BLaER1 treated with 17β-estradiol and CSF1 and Interleukin-3, amounts not matched to agents 10 nM and 100 nM (cell line): ENCODE measurements around the gene ATRAID.

Source experiments
- H3K27ac ChIP-seq, 11 experiments: shearing (Covaris generic); formaldehyde crosslinking; 2 replicates each; pipeline ENCODE4 v1.8.1; 2022
- H3K27me3 ChIP-seq, 11 experiments: shearing (Covaris generic); formaldehyde crosslinking; 2 replicates each; pipeline ENCODE4 v1.8.1; 2022
- H3K36me3 ChIP-seq, 11 experiments: shearing (Covaris generic); formaldehyde crosslinking; 2 replicates each; pipeline ENCODE4 v1.8.1; 2022
- H3K4me1 ChIP-seq, 10 experiments: shearing (Covaris generic); formaldehyde crosslinking; 2 replicates each; pipeline ENCODE4 v1.8.1; 2022
- H3K4me2 ChIP-seq, 11 experiments: shearing (Covaris generic); formaldehyde crosslinking; 2 replicates each; pipeline ENCODE4 v1.8.1; 2022
- H3K4me3 ChIP-seq, 10 experiments: shearing (Covaris generic); formaldehyde crosslinking; 2 replicates each; pipeline ENCODE4 v1.8.1; 2022
- H3K9ac ChIP-seq, 11 experiments: shearing (Covaris generic); formaldehyde crosslinking; 2 replicates each; pipeline ENCODE4 v1.8.1; 2022
- H3K9me3 ChIP-seq, 11 experiments: shearing (Covaris generic); formaldehyde crosslinking; replicated peaks in 1 of 11; 2 replicates each; pipeline ENCODE4 v1.8.1; 2022
- H4K20me1 ChIP-seq, 11 experiments: shearing (Covaris generic); formaldehyde crosslinking; 2 replicates each; pipeline ENCODE4 v1.8.1; 2022
- Cebpa-rat ChIP-seq, 11 experiments: shearing (Covaris generic); IDR thresholded peaks; 2 replicates each; pipeline ENCODE4 v1.8.1; 2022

ATRAID gene

GRCh38 chr2:27204566-27204965, 7.3 kb upstream of the ATRAID start:
- Histone ChIP-seq H3K36me3 (peaks cover 89 to 100% (median 98%) of the 10 kb centered on the region in 11 experiments), H3K9me3 (no peaks in the 10 kb centered on the region)
- no peak for TF ChIP-seq Cebpa-rat (IDR thresholded peaks at IDR 0.05)

GRCh38 chr2:27205206-27205605, 6.6 kb upstream of the ATRAID start:
- H3K4me2 ChIP-seq = no peak overlapping the region
- H3K4me3 ChIP-seq = no peak overlapping the region
- no peaks in the 10 kb centered on the region for H3K9me3 ChIP-seq
- no peaks in the 10 kb centered on the region for H3K27me3 ChIP-seq
- no peak overlapping the region for H3K27ac ChIP-seq
- no peak overlapping the region for H3K9ac ChIP-seq
- H3K36me3 ChIP-seq = peaks cover 83 to 100% (median 96%) of the 10 kb centered on the region in 11 experiments
- peaks cover 12 to 42% (median 19%) of the 10 kb centered on the region in 10 experiments for H3K4me1 ChIP-seq
- no peak for TF ChIP-seq Cebpa-rat (IDR thresholded peaks at IDR 0.05)
- peaks cover 0 to 81% (median 28%) of the 10 kb centered on the region in 11 experiments; a peak in 12 of 22 replicates for H4K20me1 ChIP-seq

More at GRCh38 chr2:27204566-27204965, 7.3 kb upstream of the ATRAID start:
- H4K20me1 ChIP-seq = peaks cover 0 to 81% (median 28%) of the 10 kb centered on the region in 11 experiments; a peak in 12 of 22 replicates
- H3K4me2 ChIP-seq = no peak overlapping the region
- H3K9ac ChIP-seq = no peak overlapping the region
- H3K4me1 ChIP-seq = peaks cover 6 to 36% (median 12%) of the 10 kb centered on the region in 10 experiments
- no peak overlapping the region for H3K27ac ChIP-seq
- no peak overlapping the region for H3K4me3 ChIP-seq
- no peaks in the 10 kb centered on the region for H3K27me3 ChIP-seq

- Histone ChIP-seq H4K20me1 (peaks cover 0 to 79% (median 28%) of the 10 kb centered on the region in 11 experiments; a peak in 12 of 22 replicates), H3K4me2 (no peak overlapping the region), H3K9ac (no peak overlapping the region), H3K4me1 (peaks cover 23 to 54% (median 29%) of the 10 kb centered on the region in 10 experiments), H3K4me3 (no peak overlapping the region), H3K36me3 (peaks cover 74 to 90% (median 86%) of the 10 kb centered on the region in 11 experiments), H3K27ac (no peak overlapping the region), H3K9me3 (no peaks in the 10 kb centered on the region), H3K27me3 (no peaks in the 10 kb centered on the region)
- TF ChIP-seq Cebpa-rat (IDR thresholded peaks at IDR 0.05) = no peak
Measured at GRCh38 chr2:27206346-27206745, 5.5 kb upstream of the ATRAID start.

GRCh38 chr2:27208486-27209050, 3.3 kb upstream of the ATRAID start:
- no peaks in the 10 kb centered on the region for H3K9me3 ChIP-seq
- H3K4me2 ChIP-seq = peak overlapping the region in 10 of 11 experiments; percentile 2 to 98 (median 84); a peak in 8 of 22 replicates
- H3K27ac ChIP-seq = no peak overlapping the region
- no peak overlapping the region for H3K9ac ChIP-seq
- TF ChIP-seq Cebpa-rat (IDR thresholded peaks at IDR 0.05) = no peak
- peaks cover 30 to 55% (median 38%) of the 10 kb centered on the region in 10 experiments for H3K4me1 ChIP-seq
- no peaks in the 10 kb centered on the region for H3K27me3 ChIP-seq
- H3K4me3 ChIP-seq = no peak overlapping the region
- H4K20me1 ChIP-seq = peaks cover 0 to 60% (median 28%) of the 10 kb centered on the region in 11 experiments; a peak in 12 of 22 replicates
- peaks cover 52 to 69% (median 64%) of the 10 kb centered on the region in 11 experiments for H3K36me3 ChIP-seq

GRCh38 chr2:27209621-27210401, 2.0 kb upstream of the ATRAID start:
- H3K36me3 ChIP-seq = peaks cover 41 to 69% (median 52%) of the 10 kb centered on the region in 11 experiments
- no peaks in the 10 kb centered on the region for H3K9me3 ChIP-seq
- peak overlapping the region in 9 of 11 experiments; percentile 3 to 95 (median 41); a peak in 15 of 22 replicates for H3K9ac ChIP-seq
- TF ChIP-seq Cebpa-rat (IDR thresholded peaks at IDR 0.05) = no peak
- peaks cover 0 to 47% (median 25%) of the 10 kb centered on the region in 11 experiments; a peak in 12 of 22 replicates for H4K20me1 ChIP-seq
- peak overlapping the region in 7 of 10 experiments; percentile 4 to 91 (median 45); a peak in 8 of 20 replicates for H3K4me3 ChIP-seq
- no peaks in the 10 kb centered on the region for H3K27me3 ChIP-seq
- H3K27ac ChIP-seq = peak overlapping the region in 3 of 11 experiments; percentile 7 to 34 (median 9); a peak in 5 of 22 replicates
- peaks cover 35 to 55% (median 42%) of the 10 kb centered on the region in 10 experiments for H3K4me1 ChIP-seq
- H3K4me2 ChIP-seq = peak overlapping the region; percentile 56 to 98 (median 93)

- no peaks in the 10 kb centered on the region for H3K9me3 ChIP-seq
- peak overlapping the region; percentile 82 to 98 (median 93) for H3K4me2 ChIP-seq
- peaks cover 36 to 55% (median 42%) of the 10 kb centered on the region in 10 experiments for H3K4me1 ChIP-seq
- TF ChIP-seq Cebpa-rat (IDR thresholded peaks at IDR 0.05) = no peak
- H3K27ac ChIP-seq = peak overlapping the region in 10 of 11 experiments; percentile 92 to 99 (median 96); a peak in 21 of 22 replicates
- H3K4me3 ChIP-seq = peak overlapping the region; percentile 71 to 91 (median 78)
- peaks cover 0 to 32% (median 11%) of the 10 kb centered on the region in 11 experiments; a peak in 10 of 22 replicates for H4K20me1 ChIP-seq
- H3K27me3 ChIP-seq = no peaks in the 10 kb centered on the region
- H3K9ac ChIP-seq = peak overlapping the region; percentile 91 to 100 (median 98)
- H3K36me3 ChIP-seq = peaks cover 32 to 63% (median 44%) of the 10 kb centered on the region in 11 experiments
Measured at GRCh38 chr2:27211241-27211942, 449 bp upstream of the ATRAID start.

GRCh38 chr2:27212626-27213471, 1.0 kb downstream of the ATRAID start:
- Histone ChIP-seq H4K20me1 (peaks cover 0 to 17% (median 0%) of the 10 kb centered on the region in 11 experiments; a peak in 8 of 22 replicates), H3K4me3 (peak overlapping the region; percentile 71 to 91 (median 78)), H3K4me2 (peak overlapping the region; percentile 87 to 98 (median 96)), H3K27ac (peak overlapping the region; percentile 92 to 99 (median 96)), H3K27me3 (no peaks in the 10 kb centered on the region), H3K9ac (peak overlapping the region; percentile 91 to 100 (median 98)), H3K36me3 (peaks cover 18 to 48% (median 32%) of the 10 kb centered on the region in 11 experiments), H3K9me3 (no peaks in the 10 kb centered on the region), H3K4me1 (peaks cover 42 to 54% (median 50%) of the 10 kb centered on the region in 10 experiments)
- peak in 2 of 11 experiments; percentile 25 to 59; a peak in 2 of 22 replicates for TF ChIP-seq Cebpa-rat (IDR thresholded peaks at IDR 0.05)

- H3K4me3 ChIP-seq = no peak overlapping the region
- H3K4me1 ChIP-seq = peaks cover 41 to 54% (median 46%) of the 10 kb centered on the region in 10 experiments
- peaks cover 10 to 44% (median 21%) of the 10 kb centered on the region in 11 experiments for H3K36me3 ChIP-seq
- H4K20me1 ChIP-seq = no peaks in the 10 kb centered on the region; a peak in 2 of 22 replicates
- TF ChIP-seq Cebpa-rat (IDR thresholded peaks at IDR 0.05) = no peak
- no peak overlapping the region for H3K4me2 ChIP-seq
- no peak overlapping the region for H3K27ac ChIP-seq
- no peaks in the 10 kb centered on the region for H3K27me3 ChIP-seq
- H3K9me3 ChIP-seq = no peaks in the 10 kb centered on the region
- H3K9ac ChIP-seq = 0 out of 22 replicates have a peak overlapping the region, but pooled peaks of 1 of the 11 experiments have one; percentile 9
Measured at GRCh38 chr2:27214941-27215340, 3.1 kb downstream of the ATRAID start.
